Small intestine (tissue), 7 donors: ENCODE results near the gene IRF4. TPM values are rescaled to one million over a fixed set of nuclear protein-coding genes. Genes with fewer than 3 reads are reported as not detected.

Source experiments
- DNase-seq, 2 donors: peaks; one replicate each; pipeline versions ENCODE4 v3.0.0 to v3.0.0-alpha.2; 2013
- FAIRE-seq: peaks from 2 replicates; lab custom pipeline; 2012; peaks lifted over from hg19 to GRCh38; lab: Jason Lieb, UNC
- H3K27ac ChIP-seq, 3 donors: one replicate each; pipeline ENCODE4 v1.5.1; 2013; ENCODE audit warnings: low read length in 2 of 3, mild to moderate bottlenecking in 2 of 3, control low read depth in 1 of 3, inconsistent platforms in 1 of 3, low read depth in 1 of 3, moderate library complexity in 1 of 3
- H3K27me3 ChIP-seq, 3 donors: one replicate each; pipeline ENCODE4 v1.6.1; 2013; ENCODE audit warnings: low read length in 3 of 3, inconsistent platforms in 1 of 3; ENCODE audit not compliant: control insufficient read depth in 3 of 3, insufficient read depth in 3 of 3
- H3K36me3 ChIP-seq, 3 donors: one replicate each; pipeline ENCODE4 v1.6.1; 2013; ENCODE audit warnings: low read length in 3 of 3, inconsistent platforms in 1 of 3, low read depth in 1 of 3, mild to moderate bottlenecking in 1 of 3, moderate library complexity in 1 of 3; ENCODE audit not compliant: control insufficient read depth in 3 of 3, insufficient read depth in 2 of 3
- H3K4me1 ChIP-seq, 3 donors: one replicate each; pipeline ENCODE4 v1.6.1; 2013; ENCODE audit warnings: low read length in 2 of 3, inconsistent platforms in 1 of 3, low read depth in 1 of 3, mild to moderate bottlenecking in 1 of 3, moderate library complexity in 1 of 3; ENCODE audit not compliant: control insufficient read depth in 3 of 3, insufficient read depth in 2 of 3
- H3K4me3 ChIP-seq, 3 donors: one replicate each; pipeline ENCODE4 v1.5.1; 2013; ENCODE audit warnings: low read length in 3 of 3, control low read depth in 1 of 3, inconsistent platforms in 1 of 3, low read depth in 1 of 3, mild to moderate bottlenecking in 1 of 3, moderate library complexity in 1 of 3
- H3K9me3 ChIP-seq, 2 donors: one replicate each; pipeline ENCODE4 v1.6.1; 2013; ENCODE audit warnings: low read depth in 1 of 2, low read length in 1 of 2; ENCODE audit not compliant: control insufficient read depth in 2 of 2, insufficient read depth in 1 of 2
- WGBS, 3 donors: extraction: QIAGEN DNeasy Blood & Tissue Kit; methylation state at CpG; one replicate each; pipeline ENCODE4 v1.1.7; 2013; 5-methylcytosine and 5-hydroxymethylcytosine counted together
- polyA plus RNA-seq, 4 donors: library from polyadenylated mRNA; stranded (reverse) in 3 of 4; unstranded in 1 of 4; fragments of 200-250 nt in 3 of 4; fragments of 120-200 nt in 1 of 4; gene quantifications; one replicate each; pipeline versions ENCODE4 v1.2.1 to v1.2.3, GENCODE V29; 2013
- donor health status: healthy with polysubstance abuse.
- donor health status: control.
- donor health status: control.
- donor health status: Bipolar disorder and iron deficiency.
- donor health status: healthy.

Gene IRF4
- polyA plus RNA-seq, 4 donors: 0.16 to 3.5 (median 1.4) TPM; not detected in 1

DNA sequence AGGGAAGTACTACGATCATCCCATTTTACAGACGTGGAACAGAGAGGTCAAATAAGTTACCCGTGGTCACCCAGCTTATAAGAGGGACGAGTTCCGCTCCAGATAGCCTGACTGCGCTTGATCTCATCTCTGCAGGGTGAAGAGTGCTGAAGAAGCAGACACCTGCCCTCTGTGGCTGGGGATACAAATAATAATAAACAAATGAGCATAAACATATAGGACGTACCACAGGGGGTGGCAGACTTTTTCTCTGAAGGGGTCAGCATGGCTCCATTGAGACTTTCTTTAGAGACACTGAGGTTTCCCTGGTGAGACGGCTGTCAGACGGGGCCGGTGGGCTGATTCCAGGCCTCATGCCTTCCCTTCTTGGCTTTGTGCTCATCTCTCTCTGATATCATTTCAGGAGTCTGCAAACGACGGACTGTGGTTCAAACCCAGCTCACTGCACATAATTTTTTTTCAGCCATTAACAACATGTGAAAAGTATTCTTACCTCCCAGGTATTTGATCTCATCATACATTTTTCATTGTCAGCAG is 47.1 kb downstream of the IRF4 start:
- WGBS, 3 donors: 78 to 85% (median 81%) methylated on average over 12 of the region's 12 CpGs
- no peak for FAIRE-seq
- Histone ChIP-seq H3K27ac (no peak overlapping the region), H3K4me3 (no peak overlapping the region), H3K9me3 (no peaks in the 10 kb centered on the region), H3K27me3 (no peaks in the 10 kb centered on the region), H3K36me3 (no peaks in the 10 kb centered on the region), H3K4me1 (no peaks in the 10 kb centered on the region)
- DNase-seq: no peak

DNA sequence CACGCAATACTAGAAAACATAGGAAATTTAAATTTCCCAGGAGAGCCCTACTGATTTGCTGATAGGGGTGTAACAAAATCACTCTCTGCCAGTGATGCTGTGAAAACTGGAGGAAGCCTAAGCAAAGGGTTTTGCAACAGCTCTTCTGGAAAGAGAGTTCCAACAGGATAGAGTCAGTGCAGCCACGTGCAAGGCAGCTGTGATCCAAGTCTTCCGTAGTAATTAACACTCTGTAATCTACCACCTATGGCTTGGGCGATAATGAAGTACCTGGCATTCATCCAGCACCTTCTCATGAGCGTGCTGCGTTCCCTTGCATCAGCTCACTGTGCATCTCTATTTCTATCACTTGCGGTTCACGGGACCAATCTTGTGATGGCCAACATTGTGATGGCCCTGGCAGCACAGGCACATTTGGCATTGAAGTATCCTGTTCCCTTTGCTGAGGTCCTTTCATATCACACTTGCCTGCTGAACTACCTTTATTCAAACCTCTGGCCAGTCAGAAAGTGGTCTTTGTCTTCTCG is 48.2 kb downstream of the IRF4 start:
- no peaks in the 10 kb centered on the region for H3K27me3 ChIP-seq
- H3K36me3 ChIP-seq: no peaks in the 10 kb centered on the region
- H3K4me3 ChIP-seq: no peak overlapping the region
- FAIRE-seq (no peak), DNase-seq (no peak)
- 49 to 73% (median 67%) methylated on average over 9 of the region's 9 CpGs for WGBS, 3 donors
- H3K4me1 ChIP-seq: no peaks in the 10 kb centered on the region
- H3K9me3 ChIP-seq: no peaks in the 10 kb centered on the region
- H3K27ac ChIP-seq: no peak overlapping the region

DNA sequence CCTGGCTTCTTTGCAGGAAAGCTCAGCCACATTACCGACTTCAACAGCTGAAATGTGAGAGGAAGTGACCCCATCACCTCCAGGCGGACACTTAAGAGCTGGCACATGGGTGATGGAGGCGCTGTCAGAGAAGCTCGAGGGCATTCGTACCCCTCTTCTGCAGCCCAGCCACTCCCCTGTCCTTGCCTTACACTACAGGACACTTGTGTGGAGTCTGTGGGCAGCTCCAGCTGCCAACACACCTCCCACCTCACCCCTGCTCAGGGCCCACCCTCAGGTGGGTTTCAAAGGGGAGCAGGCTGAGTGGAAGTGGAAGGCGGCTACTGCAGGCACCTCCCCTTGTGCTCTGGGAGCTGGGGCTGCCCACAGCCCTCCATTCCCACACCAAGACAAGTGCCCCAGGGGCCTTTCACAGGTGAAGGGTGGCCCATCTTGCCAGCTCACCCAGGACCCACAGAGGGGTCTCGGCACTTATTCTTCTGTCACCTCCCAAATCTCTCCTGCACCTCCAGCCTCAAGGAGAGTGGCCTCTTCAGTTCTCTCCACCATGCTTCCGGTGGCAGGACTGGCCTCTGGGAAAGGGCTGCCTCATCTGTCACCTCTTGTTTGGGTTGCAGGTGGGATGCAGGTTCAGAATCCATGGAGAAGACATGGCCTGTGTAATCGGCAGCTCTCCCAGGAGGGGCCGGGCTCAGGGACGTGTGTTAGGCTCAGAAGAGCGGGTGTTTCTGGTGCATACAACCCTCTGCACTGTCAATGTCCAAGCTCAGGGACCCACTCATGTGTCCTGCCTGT is 49.8 kb downstream of the IRF4 start:
- no peaks in the 10 kb centered on the region for H3K4me1 ChIP-seq
- H3K4me3 ChIP-seq: no peak overlapping the region
- H3K27ac ChIP-seq: no peak overlapping the region
- FAIRE-seq (no peak), DNase-seq (no peak)
- no peaks in the 10 kb centered on the region for H3K27me3 ChIP-seq
- 86 to 90% (median 86%) methylated on average over 12 of the region's 12 CpGs for WGBS, 3 donors
- H3K9me3 ChIP-seq: no peaks in the 10 kb centered on the region
- H3K36me3 ChIP-seq: no peaks in the 10 kb centered on the region

GRCh38 chr6:443621-444159 is 52.1 kb downstream of the IRF4 start:
- no peak for DNase-seq
- Histone ChIP-seq H3K27me3 (no peaks in the 10 kb centered on the region), H3K4me1 (no peaks in the 10 kb centered on the region), H3K4me3 (no peak overlapping the region), H3K9me3 (no peaks in the 10 kb centered on the region), H3K36me3 (no peaks in the 10 kb centered on the region), H3K27ac (no peak overlapping the region)
- no peak for FAIRE-seq
- 53 to 79% (median 70%) methylated on average over 17 to 19 of the region's 19 CpGs for WGBS, 3 donors

DNA sequence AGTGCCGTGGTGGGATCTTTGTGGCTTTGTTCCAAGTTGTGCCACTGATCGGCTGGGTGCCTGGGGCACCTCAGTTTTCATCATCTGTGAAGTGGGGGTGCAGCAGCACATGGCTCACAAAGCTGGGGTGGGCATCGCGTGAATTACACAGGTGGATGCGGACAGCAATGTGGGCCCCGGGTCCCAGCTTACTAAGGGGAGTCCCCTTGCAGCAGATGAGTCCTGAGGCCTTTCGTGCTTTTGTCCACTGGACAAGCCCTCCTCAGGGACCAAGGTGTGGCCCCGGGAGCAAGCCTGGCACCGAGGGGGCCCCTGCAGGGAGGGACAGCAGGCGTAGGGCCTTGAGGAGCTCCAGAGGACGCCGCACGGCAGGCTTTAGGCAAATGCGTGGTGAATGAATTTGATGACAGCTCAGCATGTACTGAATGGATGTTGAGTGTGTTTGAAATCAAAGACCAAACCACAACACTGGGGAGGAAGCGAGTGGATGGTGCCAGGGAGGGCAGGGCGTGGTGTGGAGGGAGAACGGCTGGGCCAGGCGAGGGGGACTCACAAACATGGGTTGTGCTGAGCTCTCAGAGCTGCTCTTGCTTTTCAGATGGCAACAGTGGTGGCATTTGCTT is 53.2 kb downstream of the IRF4 start:
- Histone ChIP-seq H3K27ac (no peak overlapping the region), H3K4me3 (no peak overlapping the region), H3K4me1 (no peaks in the 10 kb centered on the region), H3K27me3 (no peaks in the 10 kb centered on the region), H3K36me3 (no peaks in the 10 kb centered on the region), H3K9me3 (no peaks in the 10 kb centered on the region)
- FAIRE-seq: no peak
- no peak for DNase-seq
- WGBS, 3 donors: 71 to 80% (median 74%) methylated on average over 18 of the region's 18 CpGs

DNA sequence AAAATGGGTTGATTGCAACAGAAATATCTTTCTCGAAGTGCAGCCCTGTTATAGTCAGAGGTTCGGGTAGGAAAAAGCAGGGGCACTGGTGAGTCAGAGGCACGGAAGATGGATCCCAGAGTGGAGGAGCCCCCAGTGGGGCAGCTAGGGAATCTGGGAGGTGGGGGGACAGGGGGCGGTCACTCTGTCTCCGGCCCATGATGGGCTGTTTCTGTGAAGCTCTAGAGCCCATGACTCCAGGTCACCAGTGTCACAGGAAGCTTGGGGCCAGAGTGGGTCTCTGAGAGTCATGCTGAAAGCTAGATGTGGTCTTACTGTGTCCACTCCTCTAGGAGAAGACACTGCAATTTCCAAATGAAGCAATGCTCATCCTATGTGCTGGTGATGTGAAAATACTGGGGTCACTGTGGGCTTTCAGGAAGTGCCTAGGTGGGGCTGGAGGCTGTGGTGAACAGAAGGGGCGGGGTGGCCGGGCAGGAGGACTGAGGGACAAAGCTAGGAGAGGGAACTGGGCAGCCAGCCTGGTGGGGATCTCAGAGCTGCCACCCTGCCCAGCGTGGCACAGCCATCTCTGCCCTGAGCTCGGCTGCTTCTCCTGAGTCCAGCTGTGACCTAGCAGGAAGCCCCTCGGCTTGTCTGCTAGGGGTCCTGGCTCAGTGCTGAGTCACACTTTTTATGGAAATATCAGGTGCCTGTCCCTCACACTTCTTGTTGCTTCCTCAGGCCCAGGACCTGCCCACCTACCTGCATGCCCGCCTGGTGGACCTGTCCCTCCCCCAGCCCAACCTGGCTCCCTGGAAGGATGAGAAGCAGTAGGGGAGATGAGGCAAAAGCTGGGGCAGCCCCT is 54.2 kb downstream of the IRF4 start:
- H3K27me3 ChIP-seq: no peaks in the 10 kb centered on the region
- WGBS, 3 donors: 65 to 84% (median 69%) methylated on average over 11 of the region's 11 CpGs
- H3K27ac ChIP-seq: no peak overlapping the region
- no peaks in the 10 kb centered on the region for H3K9me3 ChIP-seq
- H3K36me3 ChIP-seq: no peaks in the 10 kb centered on the region
- no peak for FAIRE-seq
- H3K4me1 ChIP-seq: no peaks in the 10 kb centered on the region
- H3K4me3 ChIP-seq: no peak overlapping the region
- no peak for DNase-seq

GRCh38 chr6:446418-447366 is 55.1 kb downstream of the IRF4 start:
- no peak for FAIRE-seq

More at GRCh38 chr6:446418-447366, 55.1 kb downstream of the IRF4 start:
- Histone ChIP-seq H3K27ac (peak overlapping the region in 1 of 3 donors; percentile 37), H3K4me3 (peak overlapping the region in 1 of 3 donors; percentile 3), H3K36me3 (no peaks in the 10 kb centered on the region), H3K4me1 (no peaks in the 10 kb centered on the region), H3K9me3 (no peaks in the 10 kb centered on the region), H3K27me3 (no peaks in the 10 kb centered on the region)
- peak in 1 of 2 donors; percentile 20 for DNase-seq
- 75 to 80% (median 77%) methylated on average over 28 of the region's 28 CpGs for WGBS, 3 donors
